NB4 (cell line): ENCODE data around the gene TRAPPC10.

Experiments used
- CTCF ChIP-seq: IDR thresholded peaks from one replicate; pipeline ENCODE4 v1.5.1; 2012; ENCODE audit warnings: low read depth, low read length
- MAX ChIP-seq: IDR thresholded peaks from 2 replicates; pipeline ENCODE4 v1.6.1; 2011; ENCODE audit warnings: low read depth, low read length
- POLR2A ChIP-seq: IDR thresholded peaks from 2 replicates; pipeline ENCODE4 v1.6.1; 2011; ENCODE audit warnings: mild to moderate bottlenecking; ENCODE audit not compliant: insufficient read length; ENCODE audit errors: extremely low read depth

GRCh38 chr21:44084496-44085241, 72.6 kb downstream of the TRAPPC10 start:
- TF ChIP-seq CTCF, result no peak
- no peak for TF ChIP-seq MAX
- TF ChIP-seq POLR2A, result no peak
